ENCODE measurements around the gene SV2C. TPM values are rescaled to one million over a fixed set of nuclear protein-coding genes. Genes with fewer than 3 reads are reported as not detected.
A peak's percentile ranks its signal among the peaks of the same experiment; 100 is the strongest.

SV2C gene
- total RNA-seq, 1 donor from 2014 or later, result 0.33 TPM

DNA sequence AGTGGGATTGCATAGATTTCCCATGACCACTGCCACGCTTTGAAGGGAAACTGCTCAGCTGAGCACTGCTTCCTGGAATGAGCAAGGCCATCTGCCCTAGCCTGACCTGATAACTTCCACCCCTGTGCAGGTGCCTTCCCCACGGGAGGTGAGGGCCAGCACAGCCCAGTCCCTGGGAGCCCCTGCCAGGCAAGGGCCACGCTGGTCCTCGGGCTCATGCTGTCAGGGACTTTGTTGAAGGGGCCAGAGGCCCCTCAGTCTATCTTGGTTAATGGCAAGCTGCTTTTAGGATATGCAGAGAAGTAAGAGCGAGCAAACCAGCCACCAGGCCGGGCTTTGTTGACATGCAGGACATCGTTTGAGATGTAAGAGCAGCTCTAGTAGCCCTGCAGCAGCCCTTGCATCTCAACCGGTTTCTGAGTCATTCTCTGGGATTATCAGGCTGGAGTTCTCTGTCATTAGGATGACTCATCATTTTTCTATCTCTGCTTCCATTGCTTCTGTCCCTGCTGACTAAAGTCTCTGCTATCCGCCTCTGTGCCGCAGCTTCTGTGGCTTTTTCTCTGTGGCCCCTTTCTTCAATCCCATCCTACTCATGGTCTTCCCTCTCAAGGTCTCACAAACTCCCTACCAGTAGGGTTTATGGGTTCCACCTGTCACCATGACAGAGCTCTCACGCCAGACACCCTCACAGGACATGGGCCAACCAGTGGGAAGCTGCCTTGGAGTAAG, 289.3 kb downstream of the SV2C start:
- Mint-ChIP-seq H3K27me3 (ENCODE audit: low read depth) (no peaks in the 10 kb centered on the region), H3K27ac (ENCODE audit: unreplicated experiment) (peak overlapping the region; percentile 61), H3K36me3 (ENCODE audit: low read depth) (no peaks in the 10 kb centered on the region), H3K4me1 (peaks cover 12% of the 10 kb centered on the region), H3K9me3 (no peaks in the 10 kb centered on the region), H3K4me3 (no peak overlapping the region)
- no peak for DNase-seq (ENCODE audit: low read depth, low spot score)
- no peak for TF ChIP-seq CTCF (conservative IDR thresholded peaks at IDR 0.05)

DNA sequence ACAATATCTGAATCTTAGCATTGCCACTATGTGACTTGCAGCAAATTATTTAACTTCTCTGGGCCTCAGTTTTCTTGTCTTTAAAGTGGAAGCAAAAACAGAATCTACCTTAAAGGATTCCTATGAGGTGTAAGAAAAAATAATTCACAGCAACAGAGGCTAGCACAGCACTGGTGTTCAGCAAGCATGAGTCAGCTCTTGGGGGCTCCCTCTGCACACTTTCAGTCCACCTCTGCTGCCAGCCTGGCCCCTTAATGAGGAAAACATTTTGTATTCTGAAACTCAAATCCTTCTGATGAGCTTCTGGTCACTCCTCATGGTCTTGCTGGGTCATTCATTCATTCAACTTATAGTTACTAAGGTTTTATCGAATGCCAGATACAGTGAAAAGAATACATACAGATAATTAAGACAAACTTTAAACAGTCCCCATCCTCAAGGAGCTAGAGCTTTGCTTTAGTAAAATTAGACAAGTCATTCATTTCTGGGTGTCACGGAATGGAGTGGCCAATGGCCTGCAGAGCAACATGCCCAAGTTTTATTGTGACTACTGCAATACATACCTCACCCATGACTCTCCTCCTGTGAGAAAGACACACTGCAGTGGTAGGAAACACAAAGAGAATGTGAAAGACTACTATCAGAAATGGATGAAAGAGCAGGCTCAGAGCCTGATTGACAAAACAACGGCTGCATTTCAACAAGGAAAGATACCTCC, 293.1 kb downstream of the SV2C start:
- Mint-ChIP-seq H3K36me3 (ENCODE audit: low read depth) (no peaks in the 10 kb centered on the region), H3K9me3 (no peaks in the 10 kb centered on the region), H3K27ac (ENCODE audit: unreplicated experiment) (no peak overlapping the region), H3K4me1 (peaks cover 17% of the 10 kb centered on the region), H3K27me3 (ENCODE audit: low read depth) (no peaks in the 10 kb centered on the region), H3K4me3 (no peak overlapping the region)
- TF ChIP-seq CTCF (conservative IDR thresholded peaks at IDR 0.05), result no peak
- DNase-seq (ENCODE audit: low read depth, low spot score), result no peak

DNA sequence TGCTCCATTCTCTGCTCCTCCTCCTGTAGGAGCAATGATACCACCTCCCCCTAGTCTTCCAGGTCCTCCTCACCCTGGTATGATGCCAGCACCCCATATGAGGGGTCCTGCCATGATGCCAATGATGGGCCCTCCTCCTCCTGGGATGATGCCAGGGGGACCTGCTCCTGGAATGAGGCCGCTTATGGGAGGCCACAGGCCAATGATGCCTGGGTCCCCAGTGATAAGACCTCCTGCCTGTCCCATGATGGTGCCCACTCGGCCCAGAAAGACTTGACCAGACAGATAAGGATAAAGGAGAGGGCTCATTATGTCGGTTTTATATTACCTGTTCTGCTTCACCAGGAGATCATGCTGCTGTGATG, 293.7 kb downstream of the SV2C start:
- Mint-ChIP-seq H3K36me3 (ENCODE audit: low read depth) (no peaks in the 10 kb centered on the region), H3K27me3 (ENCODE audit: low read depth) (no peaks in the 10 kb centered on the region), H3K4me3 (no peak overlapping the region), H3K4me1 (peaks cover 16% of the 10 kb centered on the region), H3K9me3 (no peaks in the 10 kb centered on the region), H3K27ac (ENCODE audit: unreplicated experiment) (no peak overlapping the region)
- no peak for TF ChIP-seq CTCF (conservative IDR thresholded peaks at IDR 0.05)
- no peak for DNase-seq (ENCODE audit: low read depth, low spot score)

DNA sequence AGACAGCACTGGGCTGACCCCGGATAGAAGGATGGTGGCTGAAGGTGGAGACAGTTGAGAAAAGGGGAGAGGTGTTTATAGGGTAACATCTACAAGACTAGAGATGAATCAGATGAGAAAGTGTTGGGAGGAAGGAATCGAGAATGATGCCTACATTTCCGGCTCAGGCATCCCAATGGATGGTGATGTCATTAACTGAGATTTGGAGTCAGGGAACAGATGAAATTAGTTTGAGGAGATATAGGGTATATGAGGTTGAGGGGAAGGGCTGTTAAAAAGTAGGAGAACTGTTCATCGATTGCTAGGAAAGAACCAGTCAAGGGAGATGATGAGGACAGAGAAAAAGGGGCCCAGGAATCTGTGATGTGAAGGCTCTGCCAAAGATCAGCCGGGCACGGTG, 295.2 kb downstream of the SV2C start:
- Mint-ChIP-seq H3K27me3 (ENCODE audit: low read depth) (no peaks in the 10 kb centered on the region), H3K27ac (ENCODE audit: unreplicated experiment) (peak overlapping the region; percentile 36), H3K4me1 (peaks cover 5% of the 10 kb centered on the region)

DNA sequence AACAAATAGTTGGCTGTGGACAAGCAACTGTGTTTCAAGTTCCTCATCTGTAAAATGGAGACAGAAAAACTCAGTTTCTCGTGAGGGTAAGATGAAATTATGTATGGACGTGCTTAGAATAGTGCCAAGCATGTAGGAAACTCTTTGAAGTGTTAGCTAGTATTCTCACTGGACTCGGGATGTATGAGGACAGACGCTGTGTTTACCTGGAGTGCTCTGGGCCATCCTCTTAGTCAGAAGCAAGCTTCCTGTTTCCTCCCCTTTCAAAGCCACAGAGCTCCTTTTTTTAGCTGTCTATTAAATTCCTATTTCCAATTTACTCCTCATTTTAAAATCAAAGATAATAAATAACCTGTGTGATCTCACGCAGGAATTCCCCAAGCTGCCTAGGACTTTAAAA, 296.1 kb downstream of the SV2C start:
- TF ChIP-seq CTCF (conservative IDR thresholded peaks at IDR 0.05), result no peak
- Mint-ChIP-seq H3K36me3 (ENCODE audit: low read depth) (no peaks in the 10 kb centered on the region), H3K27me3 (ENCODE audit: low read depth) (no peaks in the 10 kb centered on the region), H3K4me1 (peaks cover 8% of the 10 kb centered on the region), H3K4me3 (no peak overlapping the region), H3K27ac (ENCODE audit: unreplicated experiment) (no peak overlapping the region), H3K9me3 (no peaks in the 10 kb centered on the region)
- DNase-seq (ENCODE audit: low read depth, low spot score), result no peak

More for the DNA sequence above, 295.2 kb downstream of the SV2C start:
- TF ChIP-seq CTCF (conservative IDR thresholded peaks at IDR 0.05), result no peak
- no peak for DNase-seq (ENCODE audit: low read depth, low spot score)
- no peak overlapping the region for H3K4me3 Mint-ChIP-seq
- H3K36me3 Mint-ChIP-seq (ENCODE audit: low read depth), result no peaks in the 10 kb centered on the region
- H3K9me3 Mint-ChIP-seq, result no peaks in the 10 kb centered on the region
